ENCODE measurements around the gene SETBP1.

- TF ChIP-seq CTCF (IDR thresholded peaks at IDR 0.05; ENCODE audit: insufficient read depth, low read depth, low read length) = no peak
- TF ChIP-seq EZH2 (IDR thresholded peaks at IDR 0.05; ENCODE audit: insufficient read depth, low read length) = no peak
Observed at GRCh38 chr18:44766450-44766849, 85.8 kb downstream of the SETBP1 start.

All from astrocyte (in vitro differentiated cells and primary cell).